ENCODE results near the gene MYO1E. TPM values are rescaled to one million over a fixed set of nuclear protein-coding genes. Genes with fewer than 3 reads are reported as not detected.

The MYO1E gene
- total RNA-seq, 4 donors from 2014 or later, result 55.7 to 147 (median 68.5) TPM

DNA sequence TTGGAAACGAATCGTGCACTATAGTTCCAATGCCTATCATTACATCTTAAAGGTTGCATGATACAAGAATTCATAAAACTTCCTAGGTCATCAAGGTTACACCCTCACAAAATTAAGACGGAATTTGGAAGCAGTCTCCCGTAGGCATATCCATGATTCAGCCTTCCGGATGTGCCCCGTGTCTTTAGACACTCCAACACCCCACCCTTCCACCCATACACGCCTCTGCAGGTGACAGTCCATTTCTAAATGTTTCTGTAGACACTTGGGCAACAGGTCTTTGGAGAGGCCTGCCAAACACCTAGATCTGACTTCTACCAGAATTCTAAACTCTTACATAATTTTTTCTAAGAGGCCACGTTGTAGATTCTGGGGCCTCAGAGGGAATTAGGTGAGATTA lies 116.2 kb downstream of the MYO1E start:
- no peak for DNase-seq (ENCODE audit: low spot score in 2 of 2)
- Histone ChIP-seq H3K27me3 (no peaks in the 10 kb centered on the region), H3K4me1 (peaks cover 0 to 17% (median 4%) of the 10 kb centered on the region in 4 donors), H3K4me3 (no peak overlapping the region), H3K9me3 (no peaks in the 10 kb centered on the region), H3K36me3 (peaks cover 0 to 34% (median 0%) of the 10 kb centered on the region in 3 donors), H3K27ac (no peak overlapping the region)
- TF ChIP-seq EP300 (IDR thresholded peaks at IDR 0.05) (no peak), POLR2A (IDR thresholded peaks at IDR 0.05) (no peak)
- TF ChIP-seq, protein P1, sequence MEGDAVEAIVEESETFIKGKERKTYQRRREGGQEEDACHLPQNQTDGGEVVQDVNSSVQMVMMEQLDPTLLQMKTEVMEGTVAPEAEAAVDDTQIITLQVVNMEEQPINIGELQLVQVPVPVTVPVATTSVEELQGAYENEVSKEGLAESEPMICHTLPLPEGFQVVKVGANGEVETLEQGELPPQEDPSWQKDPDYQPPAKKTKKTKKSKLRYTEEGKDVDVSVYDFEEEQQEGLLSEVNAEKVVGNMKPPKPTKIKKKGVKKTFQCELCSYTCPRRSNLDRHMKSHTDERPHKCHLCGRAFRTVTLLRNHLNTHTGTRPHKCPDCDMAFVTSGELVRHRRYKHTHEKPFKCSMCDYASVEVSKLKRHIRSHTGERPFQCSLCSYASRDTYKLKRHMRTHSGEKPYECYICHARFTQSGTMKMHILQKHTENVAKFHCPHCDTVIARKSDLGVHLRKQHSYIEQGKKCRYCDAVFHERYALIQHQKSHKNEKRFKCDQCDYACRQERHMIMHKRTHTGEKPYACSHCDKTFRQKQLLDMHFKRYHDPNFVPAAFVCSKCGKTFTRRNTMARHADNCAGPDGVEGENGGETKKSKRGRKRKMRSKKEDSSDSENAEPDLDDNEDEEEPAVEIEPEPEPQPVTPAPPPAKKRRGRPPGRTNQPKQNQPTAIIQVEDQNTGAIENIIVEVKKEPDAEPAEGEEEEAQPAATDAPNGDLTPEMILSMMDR (IDR thresholded peaks at IDR 0.05), result no peak
- 80 to 81% methylated on average over 8 of the region's 8 CpGs for WGBS, 2 donors

DNA sequence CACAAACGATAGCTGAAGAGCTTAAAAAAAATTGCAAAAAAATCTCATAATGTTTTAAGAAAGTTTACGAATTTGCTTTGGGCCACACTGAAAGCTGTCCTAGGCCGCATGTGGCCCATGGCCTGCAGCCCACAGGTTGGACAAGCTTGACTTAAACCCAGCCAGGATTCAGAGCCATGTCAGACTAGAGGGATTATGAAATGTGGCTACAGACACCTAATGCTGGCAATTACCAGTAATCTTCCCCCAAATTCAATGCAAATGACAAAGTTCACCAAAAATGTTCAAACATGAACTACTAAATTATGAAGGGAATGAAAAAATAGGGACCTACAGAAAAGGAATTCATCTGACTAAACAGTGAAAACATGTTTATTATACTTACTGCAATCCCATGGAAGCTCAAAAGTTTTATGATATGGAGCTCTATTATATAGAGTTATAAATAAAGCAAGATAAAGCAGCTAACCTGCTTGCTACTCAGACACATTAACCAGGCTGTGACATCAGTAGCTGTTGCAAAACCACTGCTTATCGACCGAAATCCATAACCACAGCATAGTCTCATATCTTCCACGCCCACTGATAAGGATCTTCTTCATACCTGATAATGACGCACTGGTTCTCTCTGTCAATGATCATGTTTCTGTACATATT lies 116.9 kb downstream of the MYO1E start:
- no peak for DNase-seq (ENCODE audit: low spot score in 2 of 2)
- 89 to 90% methylated on average over 7 of the region's 7 CpGs for WGBS, 2 donors
- Histone ChIP-seq H3K4me3 (no peak overlapping the region), H3K4me1 (peaks cover 0 to 17% (median 5%) of the 10 kb centered on the region in 4 donors), H3K27ac (no peak overlapping the region), H3K36me3 (peaks cover 0 to 34% (median 0%) of the 10 kb centered on the region in 3 donors), H3K9me3 (no peaks in the 10 kb centered on the region), H3K27me3 (no peaks in the 10 kb centered on the region)
- TF ChIP-seq POLR2A (IDR thresholded peaks at IDR 0.05) (no peak), EP300 (IDR thresholded peaks at IDR 0.05) (no peak)
- TF ChIP-seq, protein P1 (IDR thresholded peaks at IDR 0.05), result no peak

DNA sequence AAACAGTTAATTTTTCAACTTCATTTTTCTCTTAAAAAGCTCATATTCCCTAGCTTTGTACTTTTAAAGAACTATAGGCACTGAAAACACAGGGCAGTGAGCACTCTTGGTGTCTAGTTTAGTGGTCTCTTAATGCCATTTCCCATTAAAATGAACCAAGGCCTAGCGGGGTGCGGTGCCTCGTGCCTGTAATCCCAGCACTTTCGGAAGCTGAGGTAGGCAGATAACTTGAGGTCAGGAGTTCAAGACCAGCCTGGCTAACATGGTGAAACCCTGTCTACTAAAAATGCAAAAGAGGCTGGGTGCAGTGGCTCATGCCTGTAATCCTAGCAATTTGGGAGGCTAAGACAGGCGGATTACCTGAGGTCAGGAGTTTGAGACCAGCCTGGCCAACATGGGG lies 120.5 kb downstream of the MYO1E start:
- no peak for DNase-seq (ENCODE audit: low spot score in 2 of 2)
- WGBS, 2 donors, result 95 to 96% methylated on average over 5 of the region's 5 CpGs
- H3K4me3 ChIP-seq, result no peak overlapping the region
- no peak overlapping the region for H3K27ac ChIP-seq
- TF ChIP-seq POLR2A (IDR thresholded peaks at IDR 0.05) (no peak), EP300 (IDR thresholded peaks at IDR 0.05) (no peak)
- TF ChIP-seq, protein P1 (IDR thresholded peaks at IDR 0.05), result no peak
- peaks cover 0 to 8% (median 7%) of the 10 kb centered on the region in 4 donors for H3K4me1 ChIP-seq
- peaks cover 0 to 31% (median 0%) of the 10 kb centered on the region in 3 donors for H3K36me3 ChIP-seq
- no peaks in the 10 kb centered on the region for H3K27me3 ChIP-seq
- no peaks in the 10 kb centered on the region for H3K9me3 ChIP-seq

DNA sequence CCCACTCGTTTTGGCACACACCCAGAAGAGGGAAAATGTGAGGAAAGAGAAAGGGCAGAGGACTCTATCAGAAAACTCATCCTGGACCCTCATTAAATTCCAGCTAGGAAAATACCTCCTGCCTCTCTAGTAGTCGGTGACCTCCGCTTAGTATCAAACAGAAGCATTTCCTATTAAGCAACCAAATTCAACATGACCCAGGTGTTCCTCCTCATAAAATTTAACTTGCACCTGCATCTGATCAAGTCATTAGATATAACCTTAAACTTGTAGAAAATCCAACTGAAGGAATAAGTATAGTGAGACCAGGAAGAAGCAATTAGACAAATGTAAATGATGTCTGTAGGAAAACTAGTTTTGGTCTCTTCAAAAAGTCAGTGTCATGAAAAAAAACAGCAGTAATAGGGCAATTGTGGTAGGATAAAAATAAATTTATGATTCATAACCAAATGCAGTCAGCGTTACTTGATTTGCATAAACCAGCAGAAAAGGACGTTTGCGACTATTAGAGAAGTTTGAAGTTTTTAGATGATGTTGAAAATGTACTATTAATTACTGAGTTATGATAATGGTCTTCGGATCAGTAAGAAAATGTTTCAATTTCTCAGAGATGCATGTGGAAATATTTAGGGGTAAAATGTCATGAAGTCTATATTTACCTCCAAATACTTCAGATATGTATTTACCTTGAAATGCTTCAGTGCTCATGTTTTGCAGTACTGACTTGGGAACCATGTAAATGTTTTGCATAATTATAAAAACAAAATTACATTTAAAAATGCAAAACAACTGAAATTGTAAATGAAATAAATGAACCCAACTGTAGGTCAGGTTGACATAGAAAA lies 121.4 kb downstream of the MYO1E start:
- Histone ChIP-seq H3K27ac (no peak overlapping the region), H3K4me3 (no peak overlapping the region), H3K4me1 (peaks cover 0 to 8% (median 7%) of the 10 kb centered on the region in 4 donors), H3K9me3 (no peaks in the 10 kb centered on the region), H3K27me3 (no peaks in the 10 kb centered on the region), H3K36me3 (peaks cover 0 to 29% (median 0%) of the 10 kb centered on the region in 3 donors)
- WGBS, 2 donors, result 58 to 60% methylated on average over 7 of the region's 7 CpGs
- no peak for DNase-seq (ENCODE audit: low spot score in 2 of 2)
- TF ChIP-seq, protein P1 (IDR thresholded peaks at IDR 0.05), result no peak
- TF ChIP-seq EP300 (IDR thresholded peaks at IDR 0.05), result no peak
- no peak for TF ChIP-seq POLR2A (IDR thresholded peaks at IDR 0.05)

DNA sequence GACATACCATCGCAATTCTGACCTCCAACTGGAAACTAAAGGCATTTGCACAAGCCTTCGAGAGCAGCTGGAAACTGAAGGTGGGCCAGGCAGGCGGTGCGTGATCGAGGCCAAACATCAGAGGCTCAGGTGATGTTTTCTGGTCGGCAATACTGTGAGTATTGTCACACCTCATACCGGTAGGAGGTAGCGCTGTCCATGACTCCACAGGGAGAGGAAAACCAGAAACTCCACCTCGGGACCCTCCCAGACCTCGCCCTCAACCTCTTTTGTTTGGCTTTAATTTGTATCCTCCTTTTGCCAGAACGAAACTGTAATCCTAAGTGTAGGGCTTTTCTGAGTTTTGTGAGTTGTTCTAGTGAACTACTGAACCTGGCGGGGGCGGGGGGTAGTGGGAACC lies 122.4 kb downstream of the MYO1E start:
- TF ChIP-seq EP300 (IDR thresholded peaks at IDR 0.05) (no peak), POLR2A (IDR thresholded peaks at IDR 0.05) (no peak)
- TF ChIP-seq, protein P1 (IDR thresholded peaks at IDR 0.05), result no peak
- no peak overlapping the region for H3K4me3 ChIP-seq
- 90% methylated on average over 13 of the region's 13 CpGs for WGBS, 2 donors

More for the DNA sequence above, 122.4 kb downstream of the MYO1E start:
- DNase-seq (ENCODE audit: low spot score in 2 of 2), result no peak
- peaks cover 0 to 22% (median 3%) of the 10 kb centered on the region in 3 donors for H3K36me3 ChIP-seq
- H3K4me1 ChIP-seq, result peaks cover 0 to 8% (median 7%) of the 10 kb centered on the region in 4 donors
- H3K9me3 ChIP-seq, result no peaks in the 10 kb centered on the region
- H3K27ac ChIP-seq, result peak overlapping the region in 1 of 4 donors; percentile 16
- no peaks in the 10 kb centered on the region for H3K27me3 ChIP-seq
